ENCODE results near the gene TFF1.

TFF1 gene

GRCh38 chr21:42384156-42384945, 18.0 kb upstream of the TFF1 start:
- ATAC-seq = no peak
- no peak for TF ChIP-seq TCF4 (CRISPR knock-in tag; IDR thresholded peaks at IDR 0.05; ENCODE audit: borderline replicate concordance)
- no peak for TF ChIP-seq GLIS3 (CRISPR knock-in tag; IDR thresholded peaks at IDR 0.05)
- no peak for TF ChIP-seq SNAI2 (CRISPR knock-in tag; IDR thresholded peaks at IDR 0.05)
- no peak for TF ChIP-seq RARB (CRISPR knock-in tag; IDR thresholded peaks at IDR 0.05)
- no peak for TF ChIP-seq ISL1 (CRISPR knock-in tag; IDR thresholded peaks at IDR 0.05)
- TF ChIP-seq ESRRG (CRISPR knock-in tag; IDR thresholded peaks at IDR 0.05) = no peak
- TF ChIP-seq CSDC2 (CRISPR knock-in tag; IDR thresholded peaks at IDR 0.05) = no peak
- TF ChIP-seq BACH2 (CRISPR knock-in tag; IDR thresholded peaks at IDR 0.05; ENCODE audit: borderline replicate concordance) = no peak
- no peak for TF ChIP-seq CSRNP3 (CRISPR knock-in tag; IDR thresholded peaks at IDR 0.05)
- no peak for TF ChIP-seq ZFP3 (CRISPR knock-in tag; IDR thresholded peaks at IDR 0.05)
- TF ChIP-seq ZNF8 (CRISPR knock-in tag; IDR thresholded peaks at IDR 0.05) = no peak
- TF ChIP-seq ZFP30 (CRISPR knock-in tag; IDR thresholded peaks at IDR 0.05) = no peak
- no peak for TF ChIP-seq ARNTL (CRISPR knock-in tag; IDR thresholded peaks at IDR 0.05; ENCODE audit: borderline replicate concordance, low read depth)
- TF ChIP-seq TSHZ2 (CRISPR knock-in tag; IDR thresholded peaks at IDR 0.05) = no peak
- TF ChIP-seq ZNF565 (CRISPR knock-in tag; conservative IDR thresholded peaks at IDR 0.05; ENCODE audit: low read depth) = no peak
- TF ChIP-seq TOX (CRISPR knock-in tag; IDR thresholded peaks at IDR 0.05; ENCODE audit: borderline replicate concordance) = no peak

GRCh38 chr21:42383331-42383730, 17.0 kb upstream of the TFF1 start:
- no peak for TF ChIP-seq CSRNP3 (CRISPR knock-in tag; IDR thresholded peaks at IDR 0.05)
- no peak for TF ChIP-seq TCF4 (CRISPR knock-in tag; IDR thresholded peaks at IDR 0.05; ENCODE audit: borderline replicate concordance)
- no peak for TF ChIP-seq TOX (CRISPR knock-in tag; IDR thresholded peaks at IDR 0.05; ENCODE audit: borderline replicate concordance)
- TF ChIP-seq RARB (CRISPR knock-in tag; IDR thresholded peaks at IDR 0.05) = no peak
- no peak for TF ChIP-seq ZNF8 (CRISPR knock-in tag; IDR thresholded peaks at IDR 0.05)
- no peak for TF ChIP-seq POU6F1 (CRISPR knock-in tag; IDR thresholded peaks at IDR 0.05; ENCODE audit: borderline replicate concordance, low read depth)
- TF ChIP-seq ARNTL (CRISPR knock-in tag; IDR thresholded peaks at IDR 0.05; ENCODE audit: borderline replicate concordance, low read depth) = no peak
- TF ChIP-seq ZFP3 (CRISPR knock-in tag; IDR thresholded peaks at IDR 0.05) = no peak
- TF ChIP-seq GLIS3 (CRISPR knock-in tag; IDR thresholded peaks at IDR 0.05) = no peak
- TF ChIP-seq ISL1 (CRISPR knock-in tag; IDR thresholded peaks at IDR 0.05) = no peak
- TF ChIP-seq PATZ1 (CRISPR knock-in tag; IDR thresholded peaks at IDR 0.05; ENCODE audit: borderline replicate concordance) = no peak
- TF ChIP-seq TSHZ2 (CRISPR knock-in tag; IDR thresholded peaks at IDR 0.05) = no peak
- no peak for ATAC-seq

All from SK-N-SH treated with all-trans-retinoic acid at 6 μM for 48 hours (cell line).